HG02642 (cell line): ENCODE measurements around the gene COTL1.

Source experiments
- ATAC-seq: cut with Tn5 transposase; IDR thresholded peaks from one replicate; pipeline ENCODE4 v1.9.1; 2021; ENCODE audit warnings: mild to moderate bottlenecking; ENCODE audit not compliant: unreplicated experiment, poor library complexity

The COTL1 gene

GRCh38 chr16:84614968-84615813 is 2.7 kb downstream of the COTL1 start:
- ATAC-seq, result no peak

GRCh38 chr16:84614623-84614967 is 3.3 kb downstream of the COTL1 start:
- ATAC-seq, result no peak

- no peak for ATAC-seq
Measured at GRCh38 chr16:84614073-84614459, 3.8 kb downstream of the COTL1 start.

GRCh38 chr16:84613408-84614072 is 4.3 kb downstream of the COTL1 start:
- ATAC-seq, result no peak

GRCh38 chr16:84612686-84613085 is 5.2 kb downstream of the COTL1 start:
- ATAC-seq, result no peak

GRCh38 chr16:84611041-84611440 is 6.8 kb downstream of the COTL1 start:
- ATAC-seq, result no peak

GRCh38 chr16:84610376-84610775 is 7.5 kb downstream of the COTL1 start:
- no peak for ATAC-seq

- no peak for ATAC-seq
Measured at GRCh38 chr16:84609563-84610177, 8.2 kb downstream of the COTL1 start.

- ATAC-seq, result no peak
Measured at GRCh38 chr16:84608282-84608681, 9.6 kb downstream of the COTL1 start.

GRCh38 chr16:84607694-84608093 is 10.2 kb downstream of the COTL1 start:
- ATAC-seq, result peak; percentile 55

GRCh38 chr16:84607061-84607460 is 10.8 kb downstream of the COTL1 start:
- no peak for ATAC-seq

- no peak for ATAC-seq
Measured at GRCh38 chr16:84606081-84606875, 11.6 kb downstream of the COTL1 start.

- no peak for ATAC-seq
Measured at GRCh38 chr16:84605339-84605848, 12.5 kb downstream of the COTL1 start.

GRCh38 chr16:84604477-84605013 is 13.3 kb downstream of the COTL1 start:
- no peak for ATAC-seq

- ATAC-seq, result no peak
Measured at GRCh38 chr16:84603940-84604339, 13.9 kb downstream of the COTL1 start.

GRCh38 chr16:84603140-84603816 is 14.6 kb downstream of the COTL1 start:
- ATAC-seq, result no peak

GRCh38 chr16:84600343-84601229 is 17.3 kb downstream of the COTL1 start:
- peak; percentile 56 for ATAC-seq

- no peak for ATAC-seq
Measured at GRCh38 chr16:84599521-84600202, 18.2 kb downstream of the COTL1 start.
